Neuronal stem cell (in vitro differentiated cells): Measurements from ENCODE around the gene AACS.
A peak's percentile ranks its signal among the peaks of the same experiment; 100 is the strongest.

ENCODE experiments used
- DNase-seq: peaks from one replicate; pipeline ENCODE4 v3.0.0-alpha.2; 2013; ENCODE audit warnings: low spot score
- H2AFZ ChIP-seq: one replicate; pipeline ENCODE4 v1.6.1; 2013; ENCODE audit warnings: mild to moderate bottlenecking, low read length, inconsistent platforms
- H2AK5ac ChIP-seq: 2 replicates; pipeline ENCODE4 v1.6.1; 2013; ENCODE audit warnings: low read depth, mild to moderate bottlenecking, inconsistent platforms, low read length, moderate library complexity, mixed read lengths
- H2BK120ac ChIP-seq: 2 replicates; pipeline ENCODE4 v1.6.1; 2013; ENCODE audit warnings: low read depth, mild to moderate bottlenecking, inconsistent platforms, low read length, moderate library complexity, mixed read lengths
- H2BK12ac ChIP-seq: one replicate; pipeline ENCODE4 v1.6.1; 2013; ENCODE audit warnings: low read length, inconsistent platforms
- H2BK15ac ChIP-seq: 2 replicates; pipeline ENCODE4 v1.6.1; 2013; ENCODE audit warnings: mild to moderate bottlenecking, low read length, inconsistent platforms, mixed read lengths
- H2BK5ac ChIP-seq: one replicate; pipeline ENCODE4 v1.6.1; 2013; ENCODE audit warnings: inconsistent platforms, mild to moderate bottlenecking, low read length, moderate library complexity
- H3K14ac ChIP-seq: one replicate; pipeline ENCODE4 v1.6.1; 2013; ENCODE audit warnings: low read length, inconsistent platforms
- H3K18ac ChIP-seq: 2 replicates; pipeline ENCODE4 v1.6.1; 2013; ENCODE audit warnings: low read length, inconsistent platforms
- H3K23ac ChIP-seq: 2 replicates; pipeline ENCODE4 v1.6.1; 2013; ENCODE audit warnings: low read depth, mild to moderate bottlenecking, mixed read lengths, low read length, inconsistent platforms; ENCODE audit not compliant: poor library complexity
- H3K27ac ChIP-seq: replicated peaks from 3 replicates; pipeline ENCODE4 v1.5.1; 2013; ENCODE audit warnings: low read length, inconsistent platforms
- H3K27me3 ChIP-seq, 3 experiments: 2 replicates each; pipeline ENCODE4 v1.6.1; 2013; ENCODE audit warnings: low read length in 3 of 3, mild to moderate bottlenecking in 2 of 3, inconsistent platforms in 1 of 3, low read depth in 1 of 3, mixed read lengths in 1 of 3, moderate library complexity in 1 of 3; ENCODE audit not compliant: control insufficient read depth in 3 of 3, insufficient read depth in 3 of 3
- H3K36me3 ChIP-seq, 2 donors: replicated peaks in 1 of 2; 2 replicates each; pipeline ENCODE4 v1.6.1; 2013; ENCODE audit warnings: low read length in 2 of 2; ENCODE audit not compliant: control insufficient read depth in 2 of 2, insufficient read depth in 2 of 2
- H3K4ac ChIP-seq: 2 replicates; pipeline ENCODE4 v1.6.1; 2013; ENCODE audit warnings: inconsistent platforms, mild to moderate bottlenecking, low read length, moderate library complexity
- H3K4me1 ChIP-seq, 2 donors: 1 replicate in 1 of 2; 2 replicates in 1 of 2; pipeline ENCODE4 v1.6.1; 2013; ENCODE audit warnings: low read length in 2 of 2, low read depth in 1 of 2; ENCODE audit not compliant: control insufficient read depth in 2 of 2, insufficient read depth in 1 of 2
- H3K4me2 ChIP-seq: one replicate; pipeline ENCODE4 v1.6.1; 2013; ENCODE audit warnings: mild to moderate bottlenecking, low read length, inconsistent platforms; ENCODE audit not compliant: insufficient read depth, poor library complexity, severe bottlenecking
- H3K4me3 ChIP-seq, 2 donors: 2 replicates each; pipeline ENCODE4 v1.5.1; 2013; ENCODE audit warnings: low read length in 2 of 2, mild to moderate bottlenecking in 2 of 2, inconsistent platforms in 1 of 2, moderate library complexity in 1 of 2
- H3K79me1 ChIP-seq: one replicate; pipeline ENCODE4 v1.6.1; 2013; ENCODE audit warnings: low read depth, mild to moderate bottlenecking, inconsistent platforms, low read length, moderate library complexity
- H3K9ac ChIP-seq: one replicate; pipeline ENCODE4 v1.6.1; 2013; ENCODE audit warnings: mild to moderate bottlenecking, low read depth, low read length, inconsistent platforms; ENCODE audit not compliant: poor library complexity
- H3K9me3 ChIP-seq, 2 donors: replicated peaks in 1 of 2; 2 replicates each; pipeline versions ENCODE3 to v1.6.1; 2013; ENCODE audit warnings: low read length in 2 of 2, mild to moderate bottlenecking in 2 of 2, inconsistent platforms in 1 of 2, low read depth in 1 of 2, mixed read lengths in 1 of 2, moderate library complexity in 1 of 2; ENCODE audit not compliant: control insufficient read depth in 2 of 2, insufficient read depth in 1 of 2
- H4K8ac ChIP-seq: one replicate; pipeline ENCODE4 v1.6.1; 2013; ENCODE audit warnings: low read depth, mild to moderate bottlenecking, inconsistent platforms, low read length, moderate library complexity
- H4K91ac ChIP-seq: one replicate; pipeline ENCODE4 v1.6.1; 2013; ENCODE audit warnings: low read length, low read depth, mild to moderate bottlenecking, inconsistent platforms; ENCODE audit not compliant: poor library complexity
- WGBS, 2 donors: extraction: QIAGEN DNeasy Blood & Tissue Kit; methylation state at CpG; one replicate each; pipeline ENCODE4 v1.1.7; 2013; ENCODE audit warnings: missing lambda C conversion rate in 2 of 2, mixed read lengths in 1 of 2; ENCODE audit not compliant: insufficient read length in 2 of 2, insufficient replicate concordance in 1 of 2; ENCODE audit errors: extremely low coverage in 2 of 2; 5-methylcytosine and 5-hydroxymethylcytosine counted together

Gene AACS

GRCh38 chr12:125166041-125166440 is 100.8 kb downstream of the AACS start:
- Histone ChIP-seq H3K36me3 (no peaks in the 10 kb centered on the region), H3K27ac (no peak overlapping the region), H3K4me1 (no peaks in the 10 kb centered on the region), H2AFZ (no peak overlapping the region), H3K9ac (no peak overlapping the region), H3K14ac (peak overlapping the region; percentile 63), H3K18ac (peak overlapping the region; percentile 35), H3K4me3 (no peak overlapping the region), H3K23ac (no peak overlapping the region), H2BK15ac (no peak overlapping the region), H4K8ac (no peak overlapping the region), H3K79me1 (no peaks in the 10 kb centered on the region), H2AK5ac (peak overlapping the region; percentile 94), H3K9me3 (peaks cover 0 to 3% of the 10 kb centered on the region in 2 donors), H3K4ac (no peak overlapping the region), H2BK120ac (no peak overlapping the region), H2BK5ac (no peak overlapping the region), H3K27me3 (peaks cover 0 to 1% (median 0%) of the 10 kb centered on the region in 3 experiments), H3K4me2 (no peak overlapping the region), H2BK12ac (no peak overlapping the region), H4K91ac (no peak overlapping the region)
- WGBS, 2 donors, result no CpG with 5 or more reads among the region's 4 CpGs
- no peak for DNase-seq

GRCh38 chr12:125167658-125168057 is 102.4 kb downstream of the AACS start:
- no CpG with 5 or more reads among the region's 3 CpGs for WGBS, 2 donors

DNA sequence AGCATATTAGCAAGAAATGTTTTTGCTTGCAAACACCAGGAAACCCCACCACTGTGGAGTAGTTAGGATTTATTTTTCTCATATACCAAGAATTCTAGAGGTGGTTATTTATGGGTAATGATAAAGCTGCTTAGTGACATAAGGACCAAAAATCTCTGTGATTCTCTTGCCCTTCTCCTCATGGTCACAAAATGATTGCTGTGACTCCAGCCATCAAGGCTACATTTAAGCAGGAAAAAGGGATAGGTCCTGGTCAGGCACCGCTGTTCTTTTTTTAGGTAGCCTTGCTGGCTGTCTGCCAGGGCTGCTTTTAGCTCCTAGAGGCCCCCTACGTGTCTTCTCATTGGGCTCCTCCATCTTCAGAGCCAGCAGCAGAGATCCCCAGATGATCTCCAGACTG is 104.2 kb downstream of the AACS start:
- Histone ChIP-seq H2AK5ac (no peak overlapping the region), H3K4me2 (no peak overlapping the region), H2BK5ac (no peak overlapping the region), H3K4me1 (no peaks in the 10 kb centered on the region), H2BK15ac (no peak overlapping the region), H3K27me3 (peaks cover 0 to 5% (median 0%) of the 10 kb centered on the region in 3 experiments), H3K14ac (no peak overlapping the region), H3K18ac (no peak overlapping the region), H4K91ac (no peak overlapping the region), H3K79me1 (no peaks in the 10 kb centered on the region), H3K9me3 (peaks cover 0 to 3% of the 10 kb centered on the region in 2 donors), H2BK12ac (no peak overlapping the region), H3K4ac (no peak overlapping the region), H3K4me3 (no peak overlapping the region), H3K23ac (no peak overlapping the region), H2BK120ac (no peak overlapping the region), H2AFZ (no peak overlapping the region), H3K9ac (no peak overlapping the region), H4K8ac (no peak overlapping the region), H3K36me3 (no peaks in the 10 kb centered on the region), H3K27ac (no peak overlapping the region)
- DNase-seq, result no peak
- WGBS, 2 donors, result no CpG with 5 or more reads among the region's 2 CpGs

More at GRCh38 chr12:125167658-125168057, 102.4 kb downstream of the AACS start:
- Histone ChIP-seq H3K27me3 (peaks cover 0 to 5% (median 0%) of the 10 kb centered on the region in 3 experiments), H3K4me3 (no peak overlapping the region), H3K27ac (no peak overlapping the region), H3K9ac (no peak overlapping the region), H2AK5ac (no peak overlapping the region), H3K23ac (no peak overlapping the region), H3K18ac (peak overlapping the region; percentile 50), H4K8ac (no peak overlapping the region), H2BK120ac (no peak overlapping the region), H2AFZ (no peak overlapping the region), H3K79me1 (no peaks in the 10 kb centered on the region), H2BK15ac (no peak overlapping the region), H3K4me1 (no peaks in the 10 kb centered on the region), H2BK12ac (no peak overlapping the region), H3K4ac (no peak overlapping the region), H2BK5ac (no peak overlapping the region), H3K4me2 (no peak overlapping the region), H3K9me3 (peaks cover 0 to 3% of the 10 kb centered on the region in 2 donors), H3K14ac (no peak overlapping the region), H4K91ac (no peak overlapping the region), H3K36me3 (no peaks in the 10 kb centered on the region)
- DNase-seq, result no peak

- Histone ChIP-seq H3K4me2 (no peak overlapping the region), H3K27me3 (peaks cover 0 to 5% (median 0%) of the 10 kb centered on the region in 3 experiments), H3K27ac (no peak overlapping the region), H3K79me1 (no peaks in the 10 kb centered on the region), H4K8ac (no peak overlapping the region), H3K4ac (no peak overlapping the region), H4K91ac (no peak overlapping the region), H3K4me3 (no peak overlapping the region), H2BK120ac (no peak overlapping the region), H3K9me3 (peaks cover 0 to 3% of the 10 kb centered on the region in 2 donors), H3K4me1 (no peaks in the 10 kb centered on the region), H2AFZ (no peak overlapping the region), H2BK5ac (no peak overlapping the region), H3K9ac (no peak overlapping the region), H3K36me3 (no peaks in the 10 kb centered on the region), H2BK12ac (no peak overlapping the region), H2BK15ac (no peak overlapping the region), H3K14ac (no peak overlapping the region), H3K23ac (no peak overlapping the region), H2AK5ac (no peak overlapping the region), H3K18ac (no peak overlapping the region)
- no CpG with 5 or more reads among the region's 8 CpGs for WGBS, 2 donors
- no peak for DNase-seq
Observed at GRCh38 chr12:125169870-125170269, 104.6 kb downstream of the AACS start.
